GM13977 (cell line): ENCODE data around the gene DHRS3.

ENCODE experiments used
- DNase-seq: peaks from one replicate; pipeline ENCODE4 v3.0.0; 2012; ENCODE audit warnings: low spot score
- in situ Hi-C: fragments of 300-500 bp; cut with MboI; formaldehyde crosslinking; loops from one replicate; pipeline ENCODE4 v1.12.0; 2022; ENCODE audit warnings: low sequenced_read_pairs, low pct_unique_long_range_greater_than_20kb, mixed read lengths, inconsistent platforms; ENCODE audit not compliant: unreplicated experiment
- TF ChIP-seq, protein P1 (sequence below): IDR thresholded peaks from 2 replicates; pipeline ENCODE4 v1.5.1; 2012; ENCODE audit warnings: mild to moderate bottlenecking, control low read depth; ENCODE audit not compliant: insufficient read depth; ENCODE audit errors: extremely low read depth, missing control alignments

Gene DHRS3

DNA sequence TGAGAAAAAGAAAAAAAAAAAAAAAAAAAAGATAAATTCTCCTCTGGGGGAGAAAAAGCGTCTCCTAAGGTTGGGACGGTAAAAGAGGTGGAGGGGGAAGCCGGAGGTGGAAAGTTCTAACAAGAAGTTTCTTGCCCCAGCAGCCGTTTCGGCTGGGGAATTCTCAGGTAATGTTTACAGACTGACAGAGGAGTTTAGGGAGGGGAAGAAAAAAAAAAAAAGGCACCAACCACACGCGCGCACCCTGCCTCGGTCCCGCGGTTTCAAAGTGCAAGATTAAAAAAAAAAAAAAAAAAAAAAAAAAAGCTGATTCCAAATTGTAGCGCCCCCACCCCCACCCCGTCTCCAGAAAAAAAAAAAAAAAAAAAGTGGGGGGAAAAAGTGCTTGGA is 504 bp downstream of the DHRS3 start:
- in situ Hi-C loops, result loop anchor here (25.0 kb wide), 2 partner anchors 305 to 480 kb away; no protein-coding TSS in a partner anchor

DNA sequence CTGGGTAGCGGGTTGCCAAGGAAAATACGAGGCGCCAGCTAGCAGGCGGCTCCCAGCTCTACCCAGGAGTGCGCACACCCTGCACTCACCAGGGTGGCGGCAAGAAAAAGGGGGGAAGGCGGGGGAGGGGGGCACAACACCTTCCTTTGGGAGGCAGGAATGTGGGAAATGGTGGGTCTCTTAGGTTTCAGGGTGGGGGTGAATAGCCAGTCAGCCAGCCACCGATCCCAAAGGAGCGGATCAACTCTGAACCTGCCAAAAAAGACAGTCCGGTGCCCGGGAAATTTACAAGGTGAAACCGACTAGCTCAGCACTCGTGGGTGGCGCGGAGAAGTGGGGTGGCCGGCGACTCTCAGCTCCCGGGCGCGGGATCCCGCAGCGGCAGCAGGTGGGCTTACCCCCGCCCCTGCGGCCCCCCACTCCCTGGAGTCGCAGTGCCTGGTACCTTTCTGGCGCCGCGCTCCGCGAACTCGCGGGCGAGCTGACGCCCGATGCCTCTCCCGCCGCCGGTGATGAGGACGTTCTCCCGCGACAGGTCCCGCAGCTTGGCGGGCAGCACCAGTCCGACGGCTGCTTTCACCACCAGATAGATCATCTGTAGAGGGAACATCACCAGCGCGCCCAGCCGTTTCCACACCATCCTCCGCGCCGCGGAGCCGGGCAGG is 1.2 kb downstream of the DHRS3 start:
- DNase-seq, result no peak
- in situ Hi-C loops, result loop anchor here (25.0 kb wide), 2 partner anchors 305 to 480 kb away; no protein-coding TSS in a partner anchor

More for the DNA sequence above, 504 bp downstream of the DHRS3 start:
- peak; percentile 66 for DNase-seq
- TF ChIP-seq, protein P1, sequence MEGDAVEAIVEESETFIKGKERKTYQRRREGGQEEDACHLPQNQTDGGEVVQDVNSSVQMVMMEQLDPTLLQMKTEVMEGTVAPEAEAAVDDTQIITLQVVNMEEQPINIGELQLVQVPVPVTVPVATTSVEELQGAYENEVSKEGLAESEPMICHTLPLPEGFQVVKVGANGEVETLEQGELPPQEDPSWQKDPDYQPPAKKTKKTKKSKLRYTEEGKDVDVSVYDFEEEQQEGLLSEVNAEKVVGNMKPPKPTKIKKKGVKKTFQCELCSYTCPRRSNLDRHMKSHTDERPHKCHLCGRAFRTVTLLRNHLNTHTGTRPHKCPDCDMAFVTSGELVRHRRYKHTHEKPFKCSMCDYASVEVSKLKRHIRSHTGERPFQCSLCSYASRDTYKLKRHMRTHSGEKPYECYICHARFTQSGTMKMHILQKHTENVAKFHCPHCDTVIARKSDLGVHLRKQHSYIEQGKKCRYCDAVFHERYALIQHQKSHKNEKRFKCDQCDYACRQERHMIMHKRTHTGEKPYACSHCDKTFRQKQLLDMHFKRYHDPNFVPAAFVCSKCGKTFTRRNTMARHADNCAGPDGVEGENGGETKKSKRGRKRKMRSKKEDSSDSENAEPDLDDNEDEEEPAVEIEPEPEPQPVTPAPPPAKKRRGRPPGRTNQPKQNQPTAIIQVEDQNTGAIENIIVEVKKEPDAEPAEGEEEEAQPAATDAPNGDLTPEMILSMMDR, result no peak

DNA sequence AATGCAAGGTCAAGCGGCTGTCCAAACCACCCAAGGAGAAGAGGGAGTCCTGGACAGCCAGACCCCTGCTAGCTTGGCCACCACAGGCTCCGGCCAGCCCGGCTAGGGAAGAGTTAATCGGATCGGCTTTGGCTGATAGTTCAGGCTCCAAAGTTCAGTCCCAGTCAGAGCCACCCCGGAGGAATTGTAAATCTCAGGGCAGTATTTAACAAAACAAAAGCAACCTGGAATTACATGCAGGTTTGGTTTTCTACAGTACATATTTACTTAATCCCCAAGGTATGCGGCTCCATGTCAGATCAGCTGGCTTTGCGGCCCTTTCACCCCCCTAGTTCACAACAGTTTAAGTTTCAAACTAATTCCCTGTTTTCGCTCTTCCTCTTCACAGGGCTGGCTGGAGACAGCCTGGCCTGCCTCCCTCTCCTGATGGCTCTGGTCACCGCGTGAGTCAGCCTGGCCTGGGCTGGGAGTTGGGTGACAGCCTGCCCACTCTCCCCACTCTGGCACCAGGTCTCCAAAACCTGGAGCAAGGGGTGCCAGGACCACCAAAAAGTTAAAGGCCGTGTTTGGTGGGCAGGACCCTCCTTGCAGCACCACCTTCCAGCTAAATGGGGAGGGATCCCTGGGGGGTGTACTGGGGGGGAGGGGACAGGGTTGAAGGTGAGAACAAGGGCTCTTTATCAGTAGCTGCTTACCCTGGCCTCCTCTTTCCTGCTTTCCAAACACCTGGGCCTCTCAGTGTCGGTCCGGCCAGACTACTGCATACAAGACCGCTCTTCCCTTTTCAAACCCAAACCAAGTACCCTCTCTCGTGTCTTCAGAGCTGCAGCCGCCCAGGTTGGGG is 1.9 kb downstream of the DHRS3 start:
- no peak for DNase-seq
- in situ Hi-C loops, result loop anchor here (25.0 kb wide), 2 partner anchors 304 to 479 kb away; no protein-coding TSS in a partner anchor
- TF ChIP-seq, protein P1, result no peak

More for the DNA sequence above, 1.2 kb downstream of the DHRS3 start:
- TF ChIP-seq, protein P1, result no peak

DNA sequence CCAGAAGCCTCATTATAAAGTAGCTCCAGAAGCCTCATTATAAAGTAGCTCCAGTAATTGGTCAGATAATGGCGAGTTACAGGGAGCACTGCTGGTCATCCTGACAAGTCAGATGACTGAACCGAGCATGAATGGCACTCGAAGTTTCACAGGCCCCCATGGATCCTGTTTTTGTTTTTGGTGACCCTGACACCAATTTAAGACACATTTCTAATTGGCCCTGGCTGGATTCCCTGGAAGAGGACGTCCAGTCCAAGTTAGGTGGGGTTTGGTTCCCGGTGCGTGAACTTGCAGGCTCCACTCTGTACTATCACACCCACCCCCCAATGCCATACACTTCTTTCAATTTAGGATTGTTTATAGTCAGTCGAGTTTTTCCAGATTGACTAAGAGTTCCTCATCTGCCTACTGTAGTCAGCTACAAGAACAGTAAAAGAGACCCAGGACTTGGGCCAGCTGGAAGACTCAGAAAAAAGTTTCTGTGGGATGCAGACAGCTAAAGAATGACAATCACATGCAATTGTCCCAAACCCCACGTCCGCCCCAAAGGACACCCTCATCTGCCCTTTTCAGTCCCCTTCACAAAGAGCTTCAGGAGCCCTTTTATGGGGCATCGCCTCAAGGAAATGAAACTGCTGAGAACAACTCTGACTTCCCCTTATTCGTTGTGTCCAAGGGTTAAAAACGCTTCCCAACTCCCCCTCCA is 2.7 kb downstream of the DHRS3 start:
- DNase-seq, result no peak
- TF ChIP-seq, protein P1, result no peak

DNA sequence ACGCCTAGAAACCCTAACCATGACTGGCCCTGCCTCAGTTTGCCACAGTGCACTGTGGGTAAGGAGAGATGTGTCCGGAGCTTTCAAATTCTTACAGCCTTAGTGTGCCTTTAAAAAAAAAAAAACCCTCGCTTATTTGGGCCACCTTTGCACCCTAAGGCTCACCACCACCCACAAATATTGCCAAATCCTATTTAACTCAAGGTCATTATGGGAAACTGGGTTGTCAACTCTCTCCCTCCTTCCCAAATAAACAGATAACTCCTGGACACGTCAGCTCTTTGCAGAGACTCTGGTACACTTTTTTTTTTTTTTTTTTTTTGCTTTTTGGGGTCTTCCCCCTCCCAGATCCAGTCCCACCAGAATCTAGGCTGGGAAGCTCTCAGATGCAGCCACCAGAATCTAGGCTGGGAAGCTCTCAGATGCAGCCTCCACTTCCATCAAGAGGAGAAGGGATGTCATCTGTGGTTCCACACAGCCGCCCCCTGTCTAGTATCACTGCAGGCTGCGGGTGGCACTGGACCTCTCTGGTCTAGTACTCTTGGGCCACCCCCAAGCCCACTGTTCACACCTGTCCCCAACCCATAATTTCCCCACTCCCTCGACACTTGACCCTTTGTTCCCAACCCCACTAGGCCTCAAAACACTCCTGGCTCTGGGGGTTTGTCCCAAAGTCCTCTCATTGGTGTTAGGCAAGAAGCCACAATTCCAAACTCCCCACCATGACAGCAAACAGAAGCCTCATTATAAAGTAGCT is 3.4 kb downstream of the DHRS3 start:
- TF ChIP-seq, protein P1, result no peak
- no peak for DNase-seq
- in situ Hi-C loops, result loop anchor here (25.0 kb wide), 2 partner anchors 302 to 477 kb away; no protein-coding TSS in a partner anchor

More for the DNA sequence above, 2.7 kb downstream of the DHRS3 start:
- in situ Hi-C loops, result loop anchor here (25.0 kb wide), 2 partner anchors 303 to 478 kb away; no protein-coding TSS in a partner anchor
